Measurements from ENCODE around the gene RGPD4.
"Not testable (repeated sequence)": the region's sequence is repeated elsewhere in the genome, so short reads cannot be mapped to it uniquely, and the experiment has no call there.

RGPD4 gene

DNA sequence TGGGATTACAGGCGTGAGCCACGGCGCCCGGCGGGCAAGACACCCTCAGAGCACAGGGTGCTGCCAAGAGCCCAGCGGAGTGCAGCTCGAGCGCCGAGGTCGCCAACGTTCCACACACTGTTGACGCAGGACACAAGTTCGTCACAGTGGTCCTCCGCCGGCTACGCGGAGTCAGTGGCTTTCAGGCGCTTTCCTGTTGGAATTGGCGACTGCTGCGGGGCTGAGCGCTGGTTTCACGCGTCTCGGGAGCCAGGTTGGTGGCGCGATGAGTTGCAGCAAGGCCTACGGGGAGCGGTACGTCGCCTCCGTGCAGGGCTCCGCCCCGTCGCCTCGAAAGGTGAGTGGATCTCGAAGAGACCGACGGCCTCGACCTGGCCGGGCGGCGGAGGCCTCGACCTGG is at the start of gene RGPD4:
Gene RGPD4, plus strand, starts transcription at position 144 of the 400 bp plus-strand sequence. Its CDS starts 122 bp downstream, at position 266.
- H3K27ac ChIP-seq; H3K4me1 ChIP-seq; H2AFZ ChIP-seq; H3K9ac ChIP-seq; H3K79me2 ChIP-seq; H3K4me2 ChIP-seq (ENCODE audit: low read length); H3K27me3 ChIP-seq (ENCODE audit: control insufficient read depth, insufficient read depth, low read length); H3K36me3 ChIP-seq (ENCODE audit: control insufficient read depth, insufficient read depth, low read length); H3K9me3 ChIP-seq (ENCODE audit: control insufficient read depth, low read length); H3K4me3 ChIP-seq (ENCODE audit: low read depth, low read length): not testable (repeated sequence)

DNA sequence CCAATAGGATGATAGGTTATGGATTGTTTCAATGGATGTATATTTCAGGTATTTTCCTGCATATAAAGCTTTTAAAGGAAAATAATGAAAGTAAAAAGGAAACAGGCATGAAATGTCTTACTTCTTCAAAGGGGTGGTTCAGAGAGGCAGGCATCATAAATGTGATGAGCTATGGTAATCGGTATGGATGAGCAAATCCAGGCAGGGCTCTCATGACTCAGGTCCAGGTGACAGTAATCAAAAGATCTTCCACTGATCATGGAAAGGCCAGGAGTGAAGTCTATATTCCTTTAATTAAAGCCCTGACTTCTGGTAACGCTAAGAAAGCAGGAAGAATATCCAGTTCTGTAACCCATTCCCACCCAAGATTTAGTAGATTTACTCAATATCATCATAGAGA is 48.7 kb upstream of the RGPD4 start:
- H3K9ac ChIP-seq: no peak overlapping the region
- TF ChIP-seq, protein P1, sequence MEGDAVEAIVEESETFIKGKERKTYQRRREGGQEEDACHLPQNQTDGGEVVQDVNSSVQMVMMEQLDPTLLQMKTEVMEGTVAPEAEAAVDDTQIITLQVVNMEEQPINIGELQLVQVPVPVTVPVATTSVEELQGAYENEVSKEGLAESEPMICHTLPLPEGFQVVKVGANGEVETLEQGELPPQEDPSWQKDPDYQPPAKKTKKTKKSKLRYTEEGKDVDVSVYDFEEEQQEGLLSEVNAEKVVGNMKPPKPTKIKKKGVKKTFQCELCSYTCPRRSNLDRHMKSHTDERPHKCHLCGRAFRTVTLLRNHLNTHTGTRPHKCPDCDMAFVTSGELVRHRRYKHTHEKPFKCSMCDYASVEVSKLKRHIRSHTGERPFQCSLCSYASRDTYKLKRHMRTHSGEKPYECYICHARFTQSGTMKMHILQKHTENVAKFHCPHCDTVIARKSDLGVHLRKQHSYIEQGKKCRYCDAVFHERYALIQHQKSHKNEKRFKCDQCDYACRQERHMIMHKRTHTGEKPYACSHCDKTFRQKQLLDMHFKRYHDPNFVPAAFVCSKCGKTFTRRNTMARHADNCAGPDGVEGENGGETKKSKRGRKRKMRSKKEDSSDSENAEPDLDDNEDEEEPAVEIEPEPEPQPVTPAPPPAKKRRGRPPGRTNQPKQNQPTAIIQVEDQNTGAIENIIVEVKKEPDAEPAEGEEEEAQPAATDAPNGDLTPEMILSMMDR (IDR thresholded peaks at IDR 0.05): no peak
- H3K36me3 ChIP-seq (ENCODE audit: control insufficient read depth, insufficient read depth, low read length): no peaks in the 10 kb centered on the region
- no peak overlapping the region for H3K4me3 ChIP-seq (ENCODE audit: low read depth, low read length)
- H3K9me3 ChIP-seq (ENCODE audit: control insufficient read depth, low read length): no peaks in the 10 kb centered on the region
- H3K4me1 ChIP-seq: no peaks in the 10 kb centered on the region
- no peak overlapping the region for H2AFZ ChIP-seq
- no peak overlapping the region for H3K4me2 ChIP-seq (ENCODE audit: low read length)
- H3K27me3 ChIP-seq (ENCODE audit: control insufficient read depth, insufficient read depth, low read length): no peaks in the 10 kb centered on the region
- no peak overlapping the region for H3K27ac ChIP-seq
- no peaks in the 10 kb centered on the region for H3K79me2 ChIP-seq

DNA sequence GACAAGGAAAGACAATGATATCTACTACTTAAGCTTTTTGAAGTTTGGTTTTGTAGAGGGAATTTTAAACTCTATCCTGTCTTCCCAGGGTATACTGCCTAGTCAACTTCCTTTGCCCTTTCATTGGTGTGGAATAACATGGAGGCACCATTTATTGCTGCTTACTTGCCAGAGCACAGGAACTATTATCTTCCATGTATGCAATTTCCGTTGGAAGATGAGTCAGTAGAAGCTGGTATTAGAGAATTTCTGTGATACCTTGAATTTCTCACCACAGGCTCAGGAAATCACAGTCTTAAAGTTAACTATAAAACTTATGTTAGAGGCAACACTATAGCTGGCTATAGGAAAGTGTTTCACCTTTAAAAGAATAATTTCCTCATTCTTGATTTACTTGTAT is 40.9 kb upstream of the RGPD4 start:
- Histone ChIP-seq H2AFZ (no peak overlapping the region), H3K27ac (no peak overlapping the region), H3K9me3 (ENCODE audit: control insufficient read depth, low read length) (no peaks in the 10 kb centered on the region), H3K4me2 (ENCODE audit: low read length) (no peak overlapping the region), H3K4me3 (ENCODE audit: low read depth, low read length) (no peak overlapping the region), H3K9ac (no peak overlapping the region), H3K79me2 (no peaks in the 10 kb centered on the region), H3K27me3 (ENCODE audit: control insufficient read depth, insufficient read depth, low read length) (no peaks in the 10 kb centered on the region), H3K36me3 (ENCODE audit: control insufficient read depth, insufficient read depth, low read length) (no peaks in the 10 kb centered on the region), H3K4me1 (no peaks in the 10 kb centered on the region)
- TF ChIP-seq, protein P1 (IDR thresholded peaks at IDR 0.05): no peak

DNA sequence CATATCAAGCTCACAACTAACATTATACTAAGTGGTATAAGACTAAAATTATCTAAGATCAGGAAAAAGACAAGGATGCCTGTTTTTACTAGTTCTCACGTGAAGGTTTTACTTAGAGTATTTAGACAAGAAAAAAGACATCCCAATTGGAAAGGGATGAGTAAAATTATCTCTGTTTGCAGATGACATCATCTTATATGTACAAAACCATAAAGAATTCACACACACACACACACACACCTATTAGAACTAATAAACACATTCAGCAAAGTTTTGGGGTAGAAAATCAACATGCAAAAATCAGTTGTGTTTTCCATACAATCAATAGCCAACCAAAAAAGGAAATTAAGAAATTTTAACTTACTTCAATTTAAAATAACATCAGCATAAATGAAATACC is 35.9 kb upstream of the RGPD4 start:
- TF ChIP-seq, protein P1 (IDR thresholded peaks at IDR 0.05): no peak
- H3K9me3 ChIP-seq (ENCODE audit: control insufficient read depth, low read length): no peaks in the 10 kb centered on the region
- no peaks in the 10 kb centered on the region for H3K27me3 ChIP-seq (ENCODE audit: control insufficient read depth, insufficient read depth, low read length)
- no peaks in the 10 kb centered on the region for H3K4me1 ChIP-seq
- H3K27ac ChIP-seq: no peak overlapping the region
- H3K9ac ChIP-seq: no peak overlapping the region
- no peak overlapping the region for H2AFZ ChIP-seq
- H3K4me2 ChIP-seq (ENCODE audit: low read length): no peak overlapping the region
- no peaks in the 10 kb centered on the region for H3K79me2 ChIP-seq
- no peaks in the 10 kb centered on the region for H3K36me3 ChIP-seq (ENCODE audit: control insufficient read depth, insufficient read depth, low read length)
- no peak overlapping the region for H3K4me3 ChIP-seq (ENCODE audit: low read depth, low read length)

DNA sequence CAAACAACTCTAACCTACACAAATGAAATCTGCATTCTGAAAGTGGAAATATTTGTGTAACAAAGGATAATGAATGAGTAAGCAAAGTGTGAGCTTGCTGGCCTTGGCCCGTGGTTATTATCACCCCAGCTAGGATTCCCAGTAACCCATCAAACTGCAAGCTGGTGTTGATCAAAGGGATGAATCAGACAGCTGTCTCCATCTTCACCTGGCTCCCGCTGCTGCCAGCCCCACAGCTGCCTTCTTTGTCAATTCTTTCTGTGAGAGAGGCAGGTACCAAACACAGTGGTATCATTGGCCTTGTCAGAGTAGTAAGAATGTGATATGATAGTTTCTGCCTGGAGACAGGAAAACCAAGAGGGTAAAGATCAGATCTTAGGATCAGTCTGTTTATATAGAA is 25.2 kb upstream of the RGPD4 start:
- H3K27ac ChIP-seq: no peak overlapping the region

More for the DNA sequence above, 25.2 kb upstream of the RGPD4 start:
- no peaks in the 10 kb centered on the region for H3K79me2 ChIP-seq
- TF ChIP-seq, protein P1 (IDR thresholded peaks at IDR 0.05): no peak
- H3K27me3 ChIP-seq (ENCODE audit: control insufficient read depth, insufficient read depth, low read length): no peaks in the 10 kb centered on the region
- H3K36me3 ChIP-seq (ENCODE audit: control insufficient read depth, insufficient read depth, low read length): no peaks in the 10 kb centered on the region
- no peak overlapping the region for H3K4me2 ChIP-seq (ENCODE audit: low read length)
- no peak overlapping the region for H2AFZ ChIP-seq
- H3K9ac ChIP-seq: no peak overlapping the region
- H3K9me3 ChIP-seq (ENCODE audit: control insufficient read depth, low read length): no peaks in the 10 kb centered on the region
- H3K4me1 ChIP-seq: no peaks in the 10 kb centered on the region
- no peak overlapping the region for H3K4me3 ChIP-seq (ENCODE audit: low read depth, low read length)
